NT2/D1 (cell line): ENCODE results near the gene ELOVL1.

Experiments
- YY1 ChIP-seq: IDR thresholded peaks from 2 replicates; pipeline ENCODE4 v1.6.1; 2011; ENCODE audit not compliant: insufficient read length, insufficient read depth
- ZNF274 ChIP-seq: IDR thresholded peaks from 2 replicates; pipeline ENCODE4 v1.6.1; 2011; ENCODE audit warnings: mild to moderate bottlenecking, low read depth, low read length

- TF ChIP-seq ZNF274 (no peak), YY1 (no peak)
Measured at GRCh38 chr1:43370564-43370963, 2.8 kb upstream of the ELOVL1 start.
